H1 (cell line): ENCODE results near the gene PDK2. TPM values are rescaled to one million over a fixed set of nuclear protein-coding genes. Genes with fewer than 3 reads are reported as not detected.

Experiments
- CTCF ChIA-PET: fragments of 300-600 bp; sonication (Branson Sonifier 250); formaldehyde crosslinking; loops from one replicate; lab custom pipeline; 2021; ENCODE audit not compliant: partially characterized antibody; lab: Charles Lee
- POLR2A ChIA-PET: fragments of 300-600 bp; sonication (Branson Sonifier 250); formaldehyde crosslinking; loops from one replicate; lab custom pipeline; 2021; ENCODE audit warnings: inconsistent platforms; ENCODE audit not compliant: partially characterized antibody; lab: Charles Lee
- DNase-seq, 2 experiments: peaks; one replicate each; pipeline versions ENCODE4 v3.0.0 to v3.0.0-alpha.2; 2010 to 2022; ENCODE audit warnings: low spot score in 2 of 2, low read depth in 1 of 2, mixed read lengths in 1 of 2
- FAIRE-seq: peaks from 2 replicates; lab custom pipeline; 2011; peaks lifted over from hg19 to GRCh38; lab: Jason Lieb, UNC
- H2AFZ ChIP-seq: 2 replicates; pipeline ENCODE4 v1.8.1; 2012; ENCODE audit warnings: low read length, inconsistent platforms
- H2AK5ac ChIP-seq: 2 replicates; pipeline ENCODE4 v1.6.1; 2013; ENCODE audit warnings: low read depth, low read length
- H2BK120ac ChIP-seq: replicated peaks from 2 replicates; pipeline ENCODE3; 2013; ENCODE audit warnings: low read depth, low read length, inconsistent platforms
- H2BK12ac ChIP-seq: 2 replicates; pipeline ENCODE4 v1.6.1; 2013; ENCODE audit warnings: low read depth, low read length
- H2BK15ac ChIP-seq: 2 replicates; pipeline ENCODE4 v1.6.1; 2013; ENCODE audit warnings: low read length
- H2BK20ac ChIP-seq: 2 replicates; pipeline ENCODE4 v1.6.1; 2013; ENCODE audit warnings: low read length
- H2BK5ac ChIP-seq: 2 replicates; pipeline ENCODE4 v1.6.1; 2013; ENCODE audit warnings: low read depth, low read length
- H3K14ac ChIP-seq: 2 replicates; pipeline ENCODE4 v1.6.1; 2013; ENCODE audit warnings: inconsistent platforms; ENCODE audit not compliant: insufficient read length
- H3K18ac ChIP-seq: 2 replicates; pipeline ENCODE4 v1.6.1; 2013; ENCODE audit warnings: low read length; ENCODE audit errors: extremely low read depth
- H3K23ac ChIP-seq: 2 replicates; pipeline ENCODE4 v1.6.1; 2013; ENCODE audit warnings: inconsistent platforms; ENCODE audit not compliant: insufficient read length
- H3K23me2 ChIP-seq: 2 replicates; pipeline ENCODE4 v1.6.1; 2013; ENCODE audit warnings: low read depth, low read length
- H3K27ac ChIP-seq: 2 replicates; pipeline ENCODE4 v1.6.1; 2011; ENCODE audit warnings: low read depth, low read length, inconsistent platforms
- H3K27me3 ChIP-seq, 4 experiments: replicated peaks in 1 of 4; 1 replicate in 1 of 4; 2 replicates in 3 of 4; pipeline versions ENCODE4 v1.6.1 to v1.8.1; 2011 to 2013; ENCODE audit warnings: low read length in 3 of 4, mild to moderate bottlenecking in 3 of 4, inconsistent platforms in 2 of 4, mixed read lengths in 2 of 4, moderate library complexity in 1 of 4; ENCODE audit not compliant: control insufficient read depth in 3 of 4, insufficient read depth in 3 of 4; ENCODE audit errors: extremely low read depth in 1 of 4
- H3K36me3 ChIP-seq, 4 experiments: 2 replicates each; pipeline versions ENCODE4 v1.6.1 to v1.8.1; 2011 to 2013; ENCODE audit warnings: mild to moderate bottlenecking in 4 of 4, low read length in 3 of 4, moderate library complexity in 2 of 4, control low read depth in 1 of 4, inconsistent platforms in 1 of 4; ENCODE audit not compliant: insufficient read depth in 4 of 4, control insufficient read depth in 2 of 4
- H3K4ac ChIP-seq: replicated peaks from 2 replicates; pipeline ENCODE3; 2013; ENCODE audit warnings: low read length, low read depth, mixed read lengths, inconsistent platforms; ENCODE audit not compliant: insufficient read length
- H3K4me1 ChIP-seq, 4 experiments: replicated peaks in 1 of 4; 1 replicate in 1 of 4; 2 replicates in 3 of 4; pipeline versions ENCODE4 v1.6.1 to v1.8.1; 2011 to 2013; ENCODE audit warnings: low read length in 3 of 4, inconsistent platforms in 2 of 4, mixed read lengths in 1 of 4; ENCODE audit not compliant: insufficient read depth in 4 of 4, control insufficient read depth in 3 of 4
- H3K4me2 ChIP-seq, 2 experiments: 2 replicates each; pipeline versions ENCODE4 v1.6.1 to v1.8.1; 2011 to 2013; ENCODE audit warnings: low read depth in 2 of 2, low read length in 2 of 2, control low read depth in 1 of 2, inconsistent platforms in 1 of 2, mild to moderate bottlenecking in 1 of 2; ENCODE audit not compliant: insufficient read depth in 1 of 2
- H3K4me3 ChIP-seq, 4 experiments: fragments of 200-600, 300-600 bp in 1 of 4; sonication (generic), shearing (Covaris generic), sonication (Bioruptor Twin) in 1 of 4; 2 replicates each; pipeline versions ENCODE4 v1.5.1 to v1.8.1; 2011 to 2016; ENCODE audit warnings: low read length in 4 of 4, low read depth in 3 of 4, control low read depth in 2 of 4, inconsistent platforms in 2 of 4, mild to moderate bottlenecking in 2 of 4, mixed read lengths in 1 of 4, moderate library complexity in 1 of 4; ENCODE audit not compliant: insufficient read depth in 2 of 4; ENCODE audit errors: extremely low read depth in 1 of 4
- H3K56ac ChIP-seq: replicated peaks from 2 replicates; pipeline ENCODE3; 2013; ENCODE audit warnings: low read depth, mild to moderate bottlenecking, mixed read lengths, low read length, inconsistent platforms; ENCODE audit not compliant: insufficient read length
- H3K79me1 ChIP-seq: 2 replicates; pipeline ENCODE4 v1.6.1; 2013; ENCODE audit warnings: low read depth, low read length, control low read depth
- H3K79me2 ChIP-seq, 2 experiments: 2 replicates each; pipeline versions ENCODE4 v1.6.1 to v1.8.1; 2012 to 2013; ENCODE audit warnings: low read length in 2 of 2, mild to moderate bottlenecking in 2 of 2, inconsistent platforms in 1 of 2; ENCODE audit not compliant: insufficient read depth in 2 of 2, control insufficient read depth in 1 of 2
- H3K9ac ChIP-seq, 4 experiments: replicated peaks in 1 of 4; 1 replicate in 1 of 4; 2 replicates in 3 of 4; pipeline versions ENCODE4 v1.6.1 to v1.8.1; 2011 to 2013; ENCODE audit warnings: low read depth in 3 of 4, low read length in 3 of 4, control low read depth in 2 of 4, mild to moderate bottlenecking in 2 of 4, moderate library complexity in 2 of 4, inconsistent platforms in 1 of 4; ENCODE audit errors: extremely low read depth in 1 of 4
- H3K9me3 ChIP-seq, 2 experiments: 2 replicates each; pipeline versions ENCODE4 v1.6.1 to v1.8.1; 2012 to 2013; ENCODE audit warnings: mild to moderate bottlenecking in 2 of 2, moderate library complexity in 2 of 2, control low read depth in 1 of 2, inconsistent platforms in 1 of 2, low read depth in 1 of 2, low read length in 1 of 2, mixed read lengths in 1 of 2; ENCODE audit not compliant: insufficient read depth in 2 of 2
- H4K20me1 ChIP-seq, 2 experiments: replicated peaks in 1 of 2; 2 replicates each; pipeline versions ENCODE3 to v1.8.1; 2011 to 2013; ENCODE audit warnings: inconsistent platforms in 2 of 2, low read length in 2 of 2, mild to moderate bottlenecking in 1 of 2; ENCODE audit not compliant: insufficient read depth in 2 of 2, control insufficient read depth in 1 of 2
- H4K5ac ChIP-seq: 2 replicates; pipeline ENCODE4 v1.6.1; 2013; ENCODE audit warnings: low read length, low read depth, mixed read lengths, inconsistent platforms; ENCODE audit not compliant: insufficient read length
- H4K8ac ChIP-seq: 2 replicates; pipeline ENCODE4 v1.8.0; 2013; ENCODE audit warnings: mild to moderate bottlenecking, moderate library complexity, low read length, inconsistent platforms; ENCODE audit not compliant: insufficient read depth; ENCODE audit errors: extremely low read depth
- H4K91ac ChIP-seq: replicated peaks from 2 replicates; pipeline ENCODE3; 2013; ENCODE audit warnings: low read length, mixed read lengths, inconsistent platforms; ENCODE audit not compliant: insufficient read length
- ATF3 ChIP-seq: IDR thresholded peaks from 2 replicates; pipeline ENCODE4 v1.6.1; 2011; ENCODE audit warnings: low read depth, mild to moderate bottlenecking, low read length; ENCODE audit not compliant: insufficient read depth
- EP300 ChIP-seq, 2 experiments: IDR thresholded peaks; 1 replicate in 1 of 2; 2 replicates in 1 of 2; pipeline ENCODE4 v1.6.1; 2011 to 2012; ENCODE audit warnings: low read depth in 2 of 2, low read length in 2 of 2, mild to moderate bottlenecking in 2 of 2, borderline replicate concordance in 1 of 2, inconsistent platforms in 1 of 2, moderate library complexity in 1 of 2
- GABPA ChIP-seq: IDR thresholded peaks from 2 replicates; pipeline ENCODE4 v1.6.1; 2011; ENCODE audit warnings: mild to moderate bottlenecking, low read length, moderate library complexity, borderline replicate concordance; ENCODE audit not compliant: insufficient read depth
- HDAC2 ChIP-seq, 2 experiments: fragments of 300-600 bp in 1 of 2; sonication (generic) in 1 of 2; IDR thresholded peaks; 2 replicates each; pipeline ENCODE4 v1.6.1; 2011 to 2012; ENCODE audit warnings: low read depth in 2 of 2, low read length in 2 of 2, mild to moderate bottlenecking in 2 of 2, moderate library complexity in 2 of 2, borderline replicate concordance in 1 of 2, inconsistent platforms in 1 of 2
- POLR2AphosphoS5 ChIP-seq: IDR thresholded peaks from 2 replicates; pipeline ENCODE4 v1.6.1; 2011; ENCODE audit warnings: low read depth, low read length
- SIX5 ChIP-seq: IDR thresholded peaks from 2 replicates; pipeline ENCODE4 v1.6.1; 2011; ENCODE audit warnings: mild to moderate bottlenecking, low read depth, low read length
- SP1 ChIP-seq: IDR thresholded peaks from 2 replicates; pipeline ENCODE4 v1.6.1; 2011; ENCODE audit warnings: low read depth, low read length
- TAF1 ChIP-seq: IDR thresholded peaks from 2 replicates; pipeline ENCODE4 v1.6.1; 2011; ENCODE audit warnings: mild to moderate bottlenecking, low read depth, low read length
- TBP ChIP-seq: IDR thresholded peaks from 2 replicates; pipeline ENCODE4 v1.6.1; 2011; ENCODE audit warnings: low read depth, low read length, improper control_type of control experiment
- WGBS, 2 experiments: shearing (Covaris generic) in 1 of 2; methylation state at CpG; one replicate each; pipeline versions ENCODE4 v1.1.6 to v1.1.7; 2013 to 2015; ENCODE audit warnings: low lambda C conversion rate in 2 of 2, mixed read lengths in 2 of 2, inconsistent platforms in 1 of 2, low coverage in 1 of 2, missing lambda C conversion rate in 1 of 2; ENCODE audit not compliant: insufficient replicate concordance in 2 of 2, insufficient coverage in 1 of 2, insufficient read length in 1 of 2; ENCODE audit errors: extremely low coverage in 1 of 2, missing lambda C conversion rate in 1 of 2; 5-methylcytosine and 5-hydroxymethylcytosine counted together
- polyA plus RNA-seq, 7 experiments: library from polyadenylated mRNA; depleted of rRNA in 3 of 7; stranded (reverse) in 5 of 7; unstranded in 2 of 7; fragments of >200 nt in 5 of 7; fragments of 200-250 nt in 2 of 7; gene quantifications; 1 replicate in 5 of 7; 2 replicates in 1 of 7; 4 replicates in 1 of 7; pipeline versions ENCODE4 v1.2.1 to v1.2.3, GENCODE V29; 2011 to 2013; ENCODE audit warnings: missing spikeins in 2 of 7, mixed read lengths in 2 of 7
- total RNA-seq: library from RNA; stranded (reverse); fragmentation: NEBNext Ultra II Directional; extraction: Animal tissue kit (Norgen Biotek cat#: 25700); gene quantifications from 2 replicates; pipeline ENCODE4 v1.2.1, GENCODE V29; 2021

The PDK2 gene
- total and polyA plus RNA-seq, 2 of the 8 experiments (the other 6 are each of a cell fraction or from before 2014, with no cell fraction given) = 18.3 to 121 TPM

- H3K56ac ChIP-seq = no peak overlapping the region
- H3K27me3 ChIP-seq = no peaks in the 10 kb centered on the region; a peak in 1 of 7 replicates
- H3K18ac ChIP-seq = no peak overlapping the region
- no peak overlapping the region for H3K4ac ChIP-seq
- H3K9ac ChIP-seq = no peak overlapping the region
- H3K79me2 ChIP-seq = no peaks in the 10 kb centered on the region
- H2AK5ac ChIP-seq = no peak overlapping the region
- no peak overlapping the region for H4K91ac ChIP-seq
- no peaks in the 10 kb centered on the region for H3K9me3 ChIP-seq
- FAIRE-seq = no peak
- H4K5ac ChIP-seq = no peak overlapping the region
- no peak for TF ChIP-seq HDAC2 (IDR thresholded peaks at IDR 0.05; ENCODE audit: borderline replicate concordance in 1 of 2, low read depth in 2 of 2, low read length in 2 of 2)
- no peak for TF ChIP-seq POLR2AphosphoS5
- no peak for TF ChIP-seq EP300 (IDR thresholded peaks at IDR 0.05; ENCODE audit: borderline replicate concordance in 1 of 2, low read depth in 2 of 2, low read length in 2 of 2)
- no peak for TF ChIP-seq SIX5
- no peak for TF ChIP-seq SP1
- no peak for TF ChIP-seq TAF1
- TF ChIP-seq GABPA = no peak
- no peak for TF ChIP-seq TBP
- TF ChIP-seq ATF3 = no peak
- no peak overlapping the region for H2BK20ac ChIP-seq
- H2AFZ ChIP-seq = no peak overlapping the region
- H2BK15ac ChIP-seq = no peak overlapping the region
- 85% methylated on average over 7 of the region's 7 CpGs; no CpG with 5 or more reads in 1 of the 2 experiments for WGBS, 2 experiments
- H3K4me1 ChIP-seq = peaks cover 0 to 4% (median 2%) of the 10 kb centered on the region in 4 experiments; a peak in 1 of 7 replicates
- H2BK5ac ChIP-seq = no peak overlapping the region; the same call in 1 of the 2 replicates
- ChIA-PET CTCF (interaction anchor here (0.6 to 23.0 kb wide), 12 partner anchors 10 to 65 kb away, joined by 3 to 412 read pairs (median 3); partner anchors contain the start of genes ITGA3, PDK2 and SGCA), POLR2A (interaction anchor here (0.6 to 0.8 kb wide), 2 partner anchors 22 to 293 kb away, joined by 3 read pairs; no protein-coding TSS in a partner anchor)
- H3K36me3 ChIP-seq = no peaks in the 10 kb centered on the region; a peak in 2 of 8 replicates
- no peak overlapping the region for H3K4me3 ChIP-seq
- no peak overlapping the region for H3K14ac ChIP-seq
- H3K79me1 ChIP-seq = no peaks in the 10 kb centered on the region
- peaks cover 2% of the 10 kb centered on the region in 2 experiments for H4K20me1 ChIP-seq
- H3K23me2 ChIP-seq = no peaks in the 10 kb centered on the region
- no peak overlapping the region for H4K8ac ChIP-seq
- no peak overlapping the region for H2BK120ac ChIP-seq
- H3K23ac ChIP-seq = no peak overlapping the region
- H2BK12ac ChIP-seq = no peak overlapping the region
- no peak for DNase-seq
- H3K27ac ChIP-seq = no peak overlapping the region
- H3K4me2 ChIP-seq = no peak overlapping the region
Measured at GRCh38 chr17:50109207-50109606, 14.1 kb downstream of the PDK2 start.
